Ascending aorta (tissue), 2 donors: ENCODE results near the gene CSMD2. TPM values are rescaled to one million over a fixed set of nuclear protein-coding genes. Genes with fewer than 3 reads are reported as not detected.
"Not testable (repeated sequence)": the region's sequence is repeated elsewhere in the genome, so short reads cannot be mapped to it uniquely, and the experiment has no call there.

Experiments
- DNase-seq, 2 donors: peaks; one replicate each; pipeline ENCODE4 v3.0.0-alpha.2; 2019; ENCODE audit warnings: low spot score in 2 of 2
- H3K27ac ChIP-seq, 2 donors: fragments of 200-600 bp; sonication (generic); one replicate each; pipeline ENCODE4 v1.5.1; 2016 to 2017; ENCODE audit warnings: mild to moderate bottlenecking in 1 of 2
- H3K27me3 ChIP-seq: fragments of 200-600 bp; sonication (generic); one replicate; pipeline ENCODE4 v1.5.1; 2017
- H3K36me3 ChIP-seq, 2 donors: fragments of 200-600 bp; sonication (generic); one replicate each; pipeline ENCODE4 v1.5.1; 2016
- H3K4me1 ChIP-seq, 2 donors: fragments of 200-600 bp; sonication (generic); one replicate each; pipeline ENCODE4 v1.5.1; 2016 to 2017; ENCODE audit warnings: mild to moderate bottlenecking in 1 of 2
- H3K4me3 ChIP-seq, 2 donors: fragments of 200-600 bp; sonication (generic); one replicate each; pipeline ENCODE4 v1.5.1; 2016 to 2017; ENCODE audit warnings: mild to moderate bottlenecking in 1 of 2
- H3K9me3 ChIP-seq, 2 donors: fragments of 200-600 bp; sonication (generic); one replicate each; pipeline ENCODE4 v1.5.1; 2016
- intact Hi-C: fragments of 100-400 bp; cut with DNase I; formaldehyde crosslinking; loops from one replicate; pipeline ENCODE4 v1.15.1; 2023
- total RNA-seq: library from RNA; depleted of rRNA; stranded (reverse); fragments of >200 nt; gene quantifications from one replicate; pipeline ENCODE4 v1.1.0, GENCODE V29; 2016
- TF ChIP-seq, protein P1 (sequence below), 3 experiments: fragments of 200-600 bp in 2 of 3; fragments of 450-650 bp in 1 of 3; sonication (generic) in 2 of 3; IDR thresholded peaks; one replicate each; pipeline ENCODE4 v1.5.1; 2016 to 2019; ENCODE audit warnings: antibody characterized with exemption in 3 of 3, mild to moderate bottlenecking in 1 of 3, moderate library complexity in 1 of 3

The CSMD2 gene
- total RNA-seq, 1 donor from 2014 or later: 10.9 TPM

- H3K27me3 ChIP-seq: no peaks in the 10 kb centered on the region
- no peaks in the 10 kb centered on the region for H3K4me1 ChIP-seq
- no peak for DNase-seq
- intact Hi-C loops: no loop called here
- H3K4me3 ChIP-seq: no peak overlapping the region
- H3K27ac ChIP-seq: no peak overlapping the region
- H3K9me3 ChIP-seq: no peaks in the 10 kb centered on the region
- H3K36me3 ChIP-seq: no peaks in the 10 kb centered on the region
- TF ChIP-seq, protein P1, sequence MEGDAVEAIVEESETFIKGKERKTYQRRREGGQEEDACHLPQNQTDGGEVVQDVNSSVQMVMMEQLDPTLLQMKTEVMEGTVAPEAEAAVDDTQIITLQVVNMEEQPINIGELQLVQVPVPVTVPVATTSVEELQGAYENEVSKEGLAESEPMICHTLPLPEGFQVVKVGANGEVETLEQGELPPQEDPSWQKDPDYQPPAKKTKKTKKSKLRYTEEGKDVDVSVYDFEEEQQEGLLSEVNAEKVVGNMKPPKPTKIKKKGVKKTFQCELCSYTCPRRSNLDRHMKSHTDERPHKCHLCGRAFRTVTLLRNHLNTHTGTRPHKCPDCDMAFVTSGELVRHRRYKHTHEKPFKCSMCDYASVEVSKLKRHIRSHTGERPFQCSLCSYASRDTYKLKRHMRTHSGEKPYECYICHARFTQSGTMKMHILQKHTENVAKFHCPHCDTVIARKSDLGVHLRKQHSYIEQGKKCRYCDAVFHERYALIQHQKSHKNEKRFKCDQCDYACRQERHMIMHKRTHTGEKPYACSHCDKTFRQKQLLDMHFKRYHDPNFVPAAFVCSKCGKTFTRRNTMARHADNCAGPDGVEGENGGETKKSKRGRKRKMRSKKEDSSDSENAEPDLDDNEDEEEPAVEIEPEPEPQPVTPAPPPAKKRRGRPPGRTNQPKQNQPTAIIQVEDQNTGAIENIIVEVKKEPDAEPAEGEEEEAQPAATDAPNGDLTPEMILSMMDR (IDR thresholded peaks at IDR 0.05): no peak
Observed at GRCh38 chr1:33515112-33515511, 649.9 kb downstream of the CSMD2 start.

GRCh38 chr1:33512226-33513011 is 652.6 kb downstream of the CSMD2 start:
- Histone ChIP-seq H3K9me3 (no peaks in the 10 kb centered on the region), H3K4me1 (no peaks in the 10 kb centered on the region), H3K4me3 (no peak overlapping the region), H3K27me3 (no peaks in the 10 kb centered on the region), H3K27ac (no peak overlapping the region), H3K36me3 (no peaks in the 10 kb centered on the region)
- DNase-seq: no peak
- TF ChIP-seq, protein P1 (IDR thresholded peaks at IDR 0.05): no peak
- intact Hi-C loops: no loop called here

GRCh38 chr1:33509276-33509675 is 655.8 kb downstream of the CSMD2 start:
- DNase-seq, H3K27me3 ChIP-seq, H3K4me3 ChIP-seq, H3K4me1 ChIP-seq, H3K27ac ChIP-seq, H3K36me3 ChIP-seq, intact Hi-C loops, H3K9me3 ChIP-seq: not testable (repeated sequence)

DNA sequence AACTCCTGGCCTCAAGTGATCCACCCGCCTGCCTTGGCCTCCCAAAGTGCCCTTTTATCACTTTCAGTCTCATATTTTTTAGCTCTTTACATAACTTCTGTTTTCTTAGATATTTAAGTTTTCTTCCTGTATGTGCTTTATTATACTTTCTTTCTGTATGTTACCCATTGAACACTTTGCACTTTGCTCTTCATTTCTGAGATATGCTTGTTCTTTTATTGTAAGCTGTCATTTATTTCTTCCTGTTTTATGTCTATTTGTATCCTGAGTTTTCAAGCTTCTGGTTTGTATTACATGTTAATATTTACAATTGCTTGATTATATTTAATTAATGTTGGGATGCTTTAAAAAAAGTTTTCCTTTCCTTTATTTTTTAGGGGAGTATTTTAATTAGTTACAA is 656.9 kb downstream of the CSMD2 start:
- Histone ChIP-seq H3K9me3 (no peaks in the 10 kb centered on the region), H3K27me3 (no peaks in the 10 kb centered on the region), H3K4me1 (no peaks in the 10 kb centered on the region), H3K27ac (no peak overlapping the region), H3K4me3 (no peak overlapping the region), H3K36me3 (no peaks in the 10 kb centered on the region)
- TF ChIP-seq, protein P1 (IDR thresholded peaks at IDR 0.05): no peak
- no peak for DNase-seq
- intact Hi-C loops: no loop called here

DNA sequence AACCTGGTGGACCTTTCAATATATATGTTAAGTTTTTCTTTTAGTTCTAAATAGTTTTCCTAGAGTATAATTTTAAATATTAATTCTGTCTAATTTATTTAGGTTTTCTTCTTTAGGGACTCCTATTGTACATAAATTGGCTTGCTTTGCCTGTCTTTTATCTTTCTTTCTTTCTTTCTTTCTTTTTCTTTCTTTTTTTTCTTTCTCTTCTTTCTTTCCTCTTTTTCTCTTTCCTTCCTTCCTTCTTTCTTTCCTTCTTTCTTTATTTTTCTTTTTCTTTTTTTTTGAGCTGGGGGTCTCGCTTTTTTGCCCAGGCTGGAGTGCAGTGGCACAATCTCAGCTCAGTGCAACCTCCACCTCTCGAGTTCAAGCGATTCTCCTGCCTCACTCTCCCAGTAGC is 657.4 kb downstream of the CSMD2 start:
- H3K36me3 ChIP-seq: no peaks in the 10 kb centered on the region
- no peak for DNase-seq
- intact Hi-C loops: no loop called here
- H3K27ac ChIP-seq: no peak overlapping the region
- TF ChIP-seq, protein P1 (IDR thresholded peaks at IDR 0.05): no peak
- no peaks in the 10 kb centered on the region for H3K4me1 ChIP-seq
- no peaks in the 10 kb centered on the region for H3K9me3 ChIP-seq
- H3K4me3 ChIP-seq: no peak overlapping the region
- no peaks in the 10 kb centered on the region for H3K27me3 ChIP-seq

DNA sequence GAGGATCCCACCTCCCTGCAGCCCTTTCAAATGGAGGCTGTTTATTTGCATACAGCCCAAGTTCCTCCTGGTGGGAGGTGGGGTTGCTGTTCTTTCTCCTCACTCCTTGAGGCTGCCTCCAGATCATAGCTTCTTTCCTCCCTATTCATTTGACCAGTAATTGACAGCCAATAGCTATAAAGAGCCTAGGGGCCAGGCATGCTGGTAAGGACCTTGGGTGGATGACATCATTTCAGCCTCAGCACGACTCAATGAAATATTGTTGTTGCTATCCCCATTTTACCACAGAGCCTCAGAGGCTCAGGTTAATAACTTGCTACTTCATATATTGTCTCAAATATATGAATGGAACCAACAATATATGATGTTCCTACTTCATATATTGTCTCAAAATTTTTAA is 661.5 kb downstream of the CSMD2 start:
- H3K9me3 ChIP-seq: peaks cover 0 to 4% of the 10 kb centered on the region in 2 donors
- H3K4me1 ChIP-seq: no peaks in the 10 kb centered on the region
- H3K27ac ChIP-seq: no peak overlapping the region
- no peaks in the 10 kb centered on the region for H3K27me3 ChIP-seq
- intact Hi-C loops: no loop called here
- TF ChIP-seq, protein P1 (IDR thresholded peaks at IDR 0.05): no peak
- H3K36me3 ChIP-seq: peaks cover 0 to under 1% of the 10 kb centered on the region in 2 donors
- DNase-seq: no peak
- H3K4me3 ChIP-seq: no peak overlapping the region
